Endodermal cell (in vitro differentiated cells): ENCODE data around the gene PRDM15. TPM values are rescaled to one million over a fixed set of nuclear protein-coding genes. Genes with fewer than 3 reads are reported as not detected.

Experiments
- DNase-seq: peaks from one replicate; pipeline ENCODE4 v3.0.0-alpha.2; 2017
- H3K27ac ChIP-seq: 2 replicates; pipeline ENCODE4 v1.5.1; 2013; ENCODE audit warnings: mild to moderate bottlenecking, low read depth, low read length, moderate library complexity
- H3K27me3 ChIP-seq: 2 replicates; pipeline ENCODE4 v1.6.1; 2013; ENCODE audit warnings: mild to moderate bottlenecking, low read length, moderate library complexity; ENCODE audit not compliant: insufficient read depth, control insufficient read depth, poor library complexity, severe bottlenecking
- H3K36me3 ChIP-seq: 2 replicates; pipeline ENCODE4 v1.7.0; 2013; ENCODE audit warnings: mild to moderate bottlenecking, low read length, moderate library complexity; ENCODE audit not compliant: control insufficient read depth, insufficient read depth
- H3K4me1 ChIP-seq: one replicate; pipeline ENCODE4 v1.7.0; 2013; ENCODE audit warnings: low read length; ENCODE audit not compliant: control insufficient read depth, insufficient read depth
- H3K4me3 ChIP-seq: 2 replicates; pipeline ENCODE4 v1.5.1; 2013; ENCODE audit warnings: mild to moderate bottlenecking, low read length, moderate library complexity
- H3K9ac ChIP-seq: 2 replicates; pipeline ENCODE4 v1.6.1; 2013; ENCODE audit warnings: mild to moderate bottlenecking, low read length, moderate library complexity; ENCODE audit not compliant: poor library complexity, severe bottlenecking; ENCODE audit errors: extremely low read depth
- H3K9me3 ChIP-seq: 2 replicates; pipeline ENCODE4 v1.6.1; 2013; ENCODE audit warnings: mild to moderate bottlenecking, low read length, moderate library complexity; ENCODE audit not compliant: control insufficient read depth
- H3K27ac Mint-ChIP-seq: 2 replicates; pipeline ENCODE4 v1.8.0; 2020; ENCODE audit warnings: mixed read lengths
- H3K27me3 Mint-ChIP-seq: 2 replicates; pipeline ENCODE4 v1.8.0; 2021; ENCODE audit warnings: mild to moderate bottlenecking, mixed read lengths; ENCODE audit not compliant: insufficient read depth
- H3K36me3 Mint-ChIP-seq: 2 replicates; pipeline ENCODE4 v1.8.0; 2020; ENCODE audit warnings: low read depth, mixed read lengths
- H3K4me1 Mint-ChIP-seq: 2 replicates; pipeline ENCODE4 v1.8.0; 2020; ENCODE audit warnings: mixed read lengths
- H3K4me3 Mint-ChIP-seq: 2 replicates; pipeline ENCODE4 v1.8.0; 2020; ENCODE audit warnings: mild to moderate bottlenecking, moderate library complexity, mixed read lengths
- H3K9me3 Mint-ChIP-seq: 2 replicates; pipeline ENCODE4 v1.8.0; 2020; ENCODE audit warnings: mild to moderate bottlenecking, mixed read lengths
- CTCF ChIP-seq: fragments of 200-600 bp; sonication (generic); conservative IDR thresholded peaks from 2 replicates; pipeline ENCODE4 v1.5.0; 2021; ENCODE audit warnings: antibody characterized with exemption, mild to moderate bottlenecking
- WGBS, 2 experiments: methylation state at CpG; one replicate each; pipeline versions ENCODE4 v1.1.5 to v1.1.7; 2013; ENCODE audit warnings: missing lambda C conversion rate in 2 of 2, mixed read lengths in 1 of 2; ENCODE audit not compliant: insufficient coverage in 1 of 2, insufficient read length in 1 of 2; 5-methylcytosine and 5-hydroxymethylcytosine counted together
- total RNA-seq, 2 donors: library from RNA; stranded (reverse); fragmentation: NEBNext Ultra II Directional in 1 of 2; extraction: Animal tissue kit (Norgen Biotek cat#: 25700) in 1 of 2; gene quantifications; 2 replicates in 1 of 2; 3 replicates in 1 of 2; pipeline ENCODE4 v1.2.1, GENCODE V29; 2021

Gene PRDM15
- total RNA-seq, 2 donors from 2014 or later: 8.8 to 10.1 TPM

GRCh38 chr21:41925767-41926116 lies 46.6 kb upstream of the PRDM15 start:
- Histone ChIP-seq H3K4me1 (peaks cover 9% of the 10 kb centered on the region), H3K27me3 (no peaks in the 10 kb centered on the region), H3K4me3 (peak overlapping the region; percentile 24), H3K9me3 (no peaks in the 10 kb centered on the region), H3K27ac (no peak overlapping the region), H3K9ac (no peak overlapping the region), H3K36me3 (no peaks in the 10 kb centered on the region)
- Mint-ChIP-seq H3K27me3 (no peaks in the 10 kb centered on the region), H3K4me3 (peak overlapping the region; percentile 9), H3K4me1 (peaks cover 25% of the 10 kb centered on the region), H3K27ac (peak overlapping the region; percentile 91), H3K9me3 (no peaks in the 10 kb centered on the region), H3K36me3 (no peaks in the 10 kb centered on the region)
- WGBS, 2 experiments: 75 to 78% methylated on average over 3 to 4 of the region's 4 CpGs
- no peak for DNase-seq
- no peak for TF ChIP-seq CTCF

- WGBS, 2 experiments: 97% methylated on average over 6 of the region's 6 CpGs; no CpG with 5 or more reads in 1 of the 2 experiments
- no peak overlapping the region for H3K27ac ChIP-seq
- DNase-seq: no peak
- no peak overlapping the region for H3K4me3 Mint-ChIP-seq
- no peaks in the 10 kb centered on the region for H3K9me3 Mint-ChIP-seq
- H3K4me3 ChIP-seq: no peak overlapping the region
- peaks cover 20% of the 10 kb centered on the region for H3K4me1 Mint-ChIP-seq
- H3K27me3 Mint-ChIP-seq: no peaks in the 10 kb centered on the region
- H3K27me3 ChIP-seq: no peaks in the 10 kb centered on the region
- H3K27ac Mint-ChIP-seq: peak overlapping the region; percentile 66
- no peaks in the 10 kb centered on the region for H3K9me3 ChIP-seq
- no peaks in the 10 kb centered on the region for H3K36me3 Mint-ChIP-seq
- H3K36me3 ChIP-seq: no peaks in the 10 kb centered on the region
- no peak for TF ChIP-seq CTCF
- peaks cover 9% of the 10 kb centered on the region for H3K4me1 ChIP-seq
- no peak overlapping the region for H3K9ac ChIP-seq
These were observed 45.2 kb upstream of the PRDM15 start for GRCh38 chr21:41924368-41924754.

GRCh38 chr21:41923631-41924367 lies 44.7 kb upstream of the PRDM15 start:
- Mint-ChIP-seq H3K9me3 (no peaks in the 10 kb centered on the region), H3K27ac (peak overlapping the region; percentile 66), H3K36me3 (no peaks in the 10 kb centered on the region), H3K4me3 (no peak overlapping the region), H3K4me1 (peaks cover 20% of the 10 kb centered on the region), H3K27me3 (no peaks in the 10 kb centered on the region)
- H3K9me3 ChIP-seq: no peaks in the 10 kb centered on the region
- no peak for TF ChIP-seq CTCF
- no peak for DNase-seq
- 84% methylated on average over 7 of the region's 7 CpGs; no CpG with 5 or more reads in 1 of the 2 experiments for WGBS, 2 experiments
- H3K4me1 ChIP-seq: peaks cover 9% of the 10 kb centered on the region
- no peaks in the 10 kb centered on the region for H3K27me3 ChIP-seq
- no peaks in the 10 kb centered on the region for H3K36me3 ChIP-seq
- no peak overlapping the region for H3K4me3 ChIP-seq
- H3K9ac ChIP-seq: no peak overlapping the region
- no peak overlapping the region for H3K27ac ChIP-seq
